ENCODE measurements around the gene GPR34.

GRCh38 chrX:41670112-41670511 is 18.7 kb upstream of the GPR34 start:
- no peak for TF ChIP-seq POLR2AphosphoS5 (IDR thresholded peaks at IDR 0.05; ENCODE audit: borderline replicate concordance, low read depth, low read length)
- TF ChIP-seq EZH2 (IDR thresholded peaks at IDR 0.05) = no peak

Data from SK-N-MC (cell line).